OCI-LY7 (cell line): ENCODE measurements around the gene KMT5B.

Experiments used
- CTCF ChIP-seq: fragments of 200-600 bp; sonication (generic); conservative IDR thresholded peaks from 2 replicates; pipeline ENCODE4 v1.5.1; 2014; ENCODE audit warnings: mild to moderate bottlenecking, antibody characterized with exemption, low read length, moderate library complexity, mixed read lengths
- EZH2phosphoT487 ChIP-seq: fragments of 200-600 bp; sonication (generic); IDR thresholded peaks from 2 replicates; pipeline ENCODE4 v1.6.1; 2018; ENCODE audit warnings: low read depth, borderline replicate concordance, mild to moderate bottlenecking, mixed run types, antibody characterized with exemption, low read length, moderate library complexity, mixed read lengths

GRCh38 chr11:68186061-68186460 is 27.0 kb downstream of the KMT5B start:
- TF ChIP-seq CTCF (no peak), EZH2phosphoT487 (no peak)
